ENCODE measurements around the gene TRPC4AP.

TRPC4AP gene

GRCh38 chr20:34983995-34984735 lies 108.4 kb downstream of the TRPC4AP start:
- no peak for TF ChIP-seq CTCF (IDR thresholded peaks at IDR 0.05; ENCODE audit: insufficient read depth, low read depth, low read length, missing control alignments)
- DNase-seq (ENCODE audit: low read depth): no peak
- no peak overlapping the region for H3K4me3 ChIP-seq (ENCODE audit: low read length)

GRCh38 chr20:34983089-34983820 lies 109.4 kb downstream of the TRPC4AP start:
- no peak for TF ChIP-seq CTCF (IDR thresholded peaks at IDR 0.05; ENCODE audit: insufficient read depth, low read depth, low read length, missing control alignments)
- DNase-seq (ENCODE audit: low read depth): no peak
- H3K4me3 ChIP-seq (ENCODE audit: low read length): no peak overlapping the region

DNA sequence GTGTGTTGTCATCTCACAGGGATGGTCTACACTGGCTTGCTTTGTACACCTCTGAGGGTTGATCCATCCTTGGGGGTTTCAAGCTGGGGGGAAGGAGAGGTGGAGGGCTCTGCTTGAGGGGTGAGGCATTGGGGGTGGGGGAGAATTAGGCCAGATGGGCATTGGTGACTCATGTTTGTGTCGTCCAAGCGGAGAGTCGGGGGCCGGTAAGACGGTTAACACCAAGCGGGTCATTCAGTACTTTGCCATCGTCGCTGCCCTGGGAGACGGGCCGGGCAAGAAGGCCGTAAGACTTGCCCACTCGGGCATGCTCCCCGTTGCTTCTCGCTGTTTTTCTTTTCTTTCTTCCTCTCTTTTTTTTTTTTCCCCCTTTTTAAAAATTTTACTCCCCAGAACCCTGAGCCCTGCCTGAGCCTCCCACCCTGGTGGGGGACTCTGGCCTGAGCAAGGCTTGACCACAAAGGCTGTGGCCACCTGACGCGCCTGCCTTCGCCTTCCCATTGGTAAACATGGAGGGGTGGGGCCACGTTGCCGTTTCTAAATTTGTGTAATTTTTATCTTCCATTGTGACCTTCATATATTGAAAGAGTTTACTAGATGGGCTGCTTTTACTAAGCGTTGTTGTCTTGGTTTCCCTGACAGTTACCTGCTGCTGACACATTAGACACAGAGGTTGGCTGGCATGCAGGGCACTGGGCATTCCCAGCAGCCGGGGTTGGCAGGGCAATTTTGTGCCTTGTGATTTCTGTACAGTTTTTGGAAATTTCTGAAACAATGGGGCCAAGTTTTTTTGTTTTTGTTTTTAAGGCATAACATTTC lies 110.1 kb downstream of the TRPC4AP start:
- no peak for TF ChIP-seq CTCF (IDR thresholded peaks at IDR 0.05; ENCODE audit: insufficient read depth, low read depth, low read length, missing control alignments)
- no peak for DNase-seq (ENCODE audit: low read depth)
- no peak overlapping the region for H3K4me3 ChIP-seq (ENCODE audit: low read length)

DNA sequence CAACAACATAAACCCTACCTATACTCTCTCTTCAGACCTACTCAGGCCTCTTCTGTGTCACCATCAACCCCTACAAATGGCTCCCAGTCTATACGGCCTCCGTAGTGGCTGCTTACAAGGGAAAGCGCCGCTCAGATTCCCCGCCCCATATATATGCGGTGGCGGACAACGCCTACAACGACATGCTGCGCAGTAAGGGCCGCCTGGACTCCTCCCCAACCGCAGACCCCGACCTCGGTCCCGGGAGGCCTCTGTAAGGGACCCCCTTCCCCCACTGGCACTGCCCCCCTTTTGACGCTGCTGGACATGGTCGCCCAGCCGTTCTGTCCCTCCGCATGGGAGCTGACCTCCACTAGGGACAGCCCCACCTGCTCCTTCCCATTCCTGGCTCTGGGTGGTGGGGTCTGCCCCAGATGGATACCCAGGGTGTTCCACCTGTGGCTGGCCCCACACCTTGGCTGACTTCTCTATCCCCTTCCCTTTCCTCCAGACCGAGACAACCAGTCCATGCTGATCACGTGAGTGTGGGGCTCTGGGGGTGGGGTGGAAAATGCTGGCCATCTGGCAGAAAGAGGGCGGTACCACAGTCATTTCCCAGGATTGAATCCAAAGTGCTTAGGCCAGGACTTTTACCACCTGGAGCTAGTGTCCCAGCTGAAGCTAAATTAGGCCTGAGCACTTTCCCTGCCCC lies 111.9 kb downstream of the TRPC4AP start:
- TF ChIP-seq CTCF (IDR thresholded peaks at IDR 0.05; ENCODE audit: insufficient read depth, low read depth, low read length, missing control alignments): no peak
- no peak overlapping the region for H3K4me3 ChIP-seq (ENCODE audit: low read length)
- no peak for DNase-seq (ENCODE audit: low read depth)

DNA sequence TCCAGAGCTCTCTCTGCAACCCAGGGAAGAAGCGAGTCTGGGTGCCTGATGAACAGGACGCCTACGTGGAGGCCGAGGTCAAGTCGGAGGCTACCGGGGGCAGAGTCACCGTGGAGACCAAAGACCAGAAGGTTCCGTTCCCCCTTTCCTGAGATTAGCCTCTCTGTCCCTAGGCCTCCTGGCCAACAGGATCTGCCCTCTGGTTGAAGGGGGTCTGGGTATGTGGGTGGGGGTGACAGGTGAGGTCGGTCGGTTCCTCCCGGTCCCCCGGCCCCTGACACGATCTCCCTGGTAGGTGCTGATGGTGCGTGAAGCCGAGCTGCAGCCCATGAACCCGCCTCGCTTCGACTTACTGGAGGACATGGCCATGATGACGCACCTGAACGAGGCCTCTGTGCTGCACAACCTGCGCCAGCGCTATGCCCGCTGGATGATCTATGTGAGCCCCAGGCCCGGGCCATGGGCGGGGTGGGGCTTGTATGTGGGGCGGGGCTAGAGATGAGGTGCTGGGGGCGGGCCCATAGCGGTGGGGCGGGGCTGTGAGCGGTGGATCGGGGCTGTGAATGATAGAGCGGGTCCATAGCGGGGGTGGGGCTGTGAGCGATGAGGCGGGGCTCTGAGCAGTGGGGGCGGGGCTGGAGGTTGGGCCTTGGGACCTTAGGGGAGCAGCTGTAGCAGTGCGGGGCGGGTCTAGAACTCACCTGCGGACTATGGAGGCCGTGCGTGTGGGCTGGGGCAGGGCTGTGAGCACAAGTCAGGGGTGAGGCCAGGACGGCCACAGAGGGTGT lies 113.0 kb downstream of the TRPC4AP start:
- DNase-seq (ENCODE audit: low read depth): no peak
- no peak overlapping the region for H3K4me3 ChIP-seq (ENCODE audit: low read length)
- TF ChIP-seq CTCF (IDR thresholded peaks at IDR 0.05; ENCODE audit: insufficient read depth, low read depth, low read length, missing control alignments): no peak
